PC-9 (cell line): ENCODE results near the gene MOSPD3.

ENCODE experiments used
- CTCF ChIP-seq: fragments of 200-600 bp; sonication (generic); conservative IDR thresholded peaks from 2 replicates; pipeline ENCODE4 v1.6.1; 2017; ENCODE audit warnings: mixed run types, antibody characterized with exemption, mild to moderate bottlenecking, moderate library complexity
- EZH2 ChIP-seq: fragments of 200-600 bp; sonication (generic); IDR thresholded peaks from 2 replicates; pipeline ENCODE4 v1.8.0; 2017; ENCODE audit warnings: antibody characterized with exemption, low read depth

- TF ChIP-seq EZH2 (no peak), CTCF (no peak)
These were observed 26.7 kb upstream of the MOSPD3 start, which contains the start of gene LRCH4 for GRCh38 chr7:100585511-100586265.
